Psoas muscle (tissue), 8 donors: Measurements from ENCODE around the gene UGT1A10. TPM values are rescaled to one million over a fixed set of nuclear protein-coding genes. Genes with fewer than 3 reads are reported as not detected.

Source experiments
- ATAC-seq, 4 donors: fragments of 200-7000 bp; cut with Tn5 transposase; one replicate each; pipeline ENCODE4 v1.9.1; 2020; ENCODE audit warnings: moderate library complexity in 3 of 4, mild to moderate bottlenecking in 2 of 4
- DNase-seq, 2 donors: peaks; one replicate each; pipeline ENCODE4 v3.0.0-alpha.2; 2020
- H3K27ac ChIP-seq: fragments of 200-600 bp; one replicate; pipeline ENCODE4 v1.8.0; 2022
- H3K27me3 ChIP-seq, 3 donors: fragments of 200-600 bp in 1 of 3; one replicate each; pipeline versions ENCODE4 v1.6.1 to v1.8.0; 2013 to 2022; ENCODE audit warnings: low read length in 2 of 3, mild to moderate bottlenecking in 2 of 3, moderate library complexity in 1 of 3; ENCODE audit not compliant: insufficient read depth in 3 of 3
- H3K36me3 ChIP-seq, 2 donors: fragments of 200-600 bp in 1 of 2; one replicate each; pipeline versions ENCODE4 v1.6.1 to v1.8.0; 2013 to 2022; ENCODE audit warnings: low read depth in 1 of 2, mild to moderate bottlenecking in 1 of 2, moderate library complexity in 1 of 2; ENCODE audit not compliant: insufficient read depth in 1 of 2
- H3K4me1 ChIP-seq: fragments of 200-600 bp; one replicate; pipeline ENCODE4 v1.8.0; 2022
- H3K4me3 ChIP-seq: fragments of 200-600 bp; one replicate; pipeline ENCODE4 v1.8.0; 2022; ENCODE audit warnings: mild to moderate bottlenecking
- H3K9me3 ChIP-seq: fragments of 200-600 bp; one replicate; pipeline ENCODE4 v1.8.0; 2022
- CTCF ChIP-seq: fragments of 200-600 bp; IDR thresholded peaks from one replicate; pipeline ENCODE4 v1.8.0; 2022; ENCODE audit warnings: antibody characterized with exemption
- WGBS, 3 donors: extraction: QIAGEN DNeasy Blood & Tissue Kit; methylation state at CpG; one replicate each; pipeline versions ENCODE4 v1.1.6 to v1.1.7; 2013; 5-methylcytosine and 5-hydroxymethylcytosine counted together
- intact Hi-C, 2 donors: fragments of 100-400 bp; cut with DNase I; formaldehyde crosslinking; loops; one replicate each; pipeline versions ENCODE4 v1.11.0 to v1.14.2; 2022
- polyA plus RNA-seq, 3 donors: library from polyadenylated mRNA; stranded (reverse); fragments of 200-250 nt; gene quantifications; one replicate each; pipeline ENCODE4 v1.2.3, GENCODE V29; 2013
- total RNA-seq, 4 donors: library from RNA; stranded (reverse); fragmentation: NEBNext Ultra II Directional in 2 of 4; extraction: Animal tissue kit (Norgen Biotek cat#: 25700) in 2 of 4; gene quantifications; one replicate each; pipeline versions ENCODE4 v1.2.1 to v1.2.4, GENCODE V29; 2021 to 2023
- donor health status: healthy with polysubstance abuse.
- donor health status: DM: no; HTN: no; CAD: no; lungs with moderate emphysema.
- donor health status: Bipolar disorder and iron deficiency.
- donor health status: healthy.
- donor health status: DM: yes; HTN: yes; CAD: no.
- donor health status: DM: no; HTN: no; CAD: no.
- donor health status: DM: no; HTN: no; CAD: no.
- donor health status: DM: yes; HTN: yes; CAD: no.

Gene UGT1A10
- total and polyA plus RNA-seq, 7 donors: 0.03 TPM; not detected in 6

GRCh38 chr2:233818639-233819621 is 182.7 kb downstream of the UGT1A10 start:
- peaks cover 0 to 4% (median 0%) of the 10 kb centered on the region in 3 donors for H3K27me3 ChIP-seq
- intact Hi-C loops: no loop called here
- H3K4me3 ChIP-seq: no peak overlapping the region
- DNase-seq: no peak
- no peaks in the 10 kb centered on the region for H3K4me1 ChIP-seq
- no peaks in the 10 kb centered on the region for H3K9me3 ChIP-seq
- H3K27ac ChIP-seq: no peak overlapping the region
- ATAC-seq: no peak
- TF ChIP-seq CTCF: no peak
- no peaks in the 10 kb centered on the region for H3K36me3 ChIP-seq
- 72 to 84% (median 74%) methylated on average over 17 of the region's 17 CpGs for WGBS, 3 donors

DNA sequence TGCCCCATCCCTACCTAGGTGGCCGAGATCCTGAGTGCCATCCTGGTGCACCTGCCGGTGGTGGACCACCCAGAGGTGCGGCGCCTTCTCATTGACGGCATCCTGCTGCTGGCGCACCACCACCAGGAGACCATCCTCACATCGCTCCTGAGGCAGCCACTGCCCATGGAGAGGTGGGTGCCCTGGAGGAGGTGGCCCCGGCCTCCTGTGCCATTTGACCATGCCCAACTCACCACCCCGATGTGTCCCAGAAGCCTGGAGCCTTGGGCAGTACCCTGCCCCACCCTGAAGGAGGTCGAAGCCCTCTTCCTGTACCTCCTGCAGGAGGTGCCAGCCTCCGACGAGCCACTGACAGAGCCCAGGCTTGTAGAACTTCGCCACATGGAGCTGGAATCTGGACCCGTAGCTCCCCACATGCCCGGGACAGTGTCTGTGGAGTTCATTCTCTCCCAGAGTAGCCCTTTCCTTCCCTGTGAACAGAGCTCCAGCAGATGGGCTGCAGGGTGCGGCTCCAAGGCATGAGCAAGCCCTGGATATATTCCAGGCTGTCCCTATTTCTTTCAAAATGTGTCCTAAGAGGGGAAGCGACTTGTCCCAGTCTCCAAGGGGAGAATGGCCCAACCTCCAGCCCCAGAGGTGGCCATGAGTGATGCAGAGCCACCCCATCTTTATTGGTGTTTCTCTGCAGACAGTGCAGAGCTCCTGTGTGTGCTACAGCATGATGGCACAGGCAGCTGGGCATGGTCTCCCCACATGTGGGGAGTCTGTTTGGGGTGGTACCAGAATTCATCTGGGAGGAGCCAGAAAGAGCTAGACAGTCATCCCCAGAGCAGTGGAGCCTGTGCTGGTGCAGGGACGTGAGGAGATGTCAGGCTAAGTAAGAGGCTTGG is 183.9 kb downstream of the UGT1A10 start:
- 64 to 75% (median 73%) methylated on average over 16 to 18 of the region's 18 CpGs for WGBS, 3 donors
- TF ChIP-seq CTCF: no peak
- intact Hi-C loops: no loop called here
- Histone ChIP-seq H3K36me3 (no peaks in the 10 kb centered on the region), H3K27me3 (peaks cover 0 to 4% (median 0%) of the 10 kb centered on the region in 3 donors), H3K4me1 (no peaks in the 10 kb centered on the region), H3K9me3 (no peaks in the 10 kb centered on the region), H3K27ac (no peak overlapping the region), H3K4me3 (no peak overlapping the region)
- no peak for ATAC-seq
- DNase-seq: no peak

DNA sequence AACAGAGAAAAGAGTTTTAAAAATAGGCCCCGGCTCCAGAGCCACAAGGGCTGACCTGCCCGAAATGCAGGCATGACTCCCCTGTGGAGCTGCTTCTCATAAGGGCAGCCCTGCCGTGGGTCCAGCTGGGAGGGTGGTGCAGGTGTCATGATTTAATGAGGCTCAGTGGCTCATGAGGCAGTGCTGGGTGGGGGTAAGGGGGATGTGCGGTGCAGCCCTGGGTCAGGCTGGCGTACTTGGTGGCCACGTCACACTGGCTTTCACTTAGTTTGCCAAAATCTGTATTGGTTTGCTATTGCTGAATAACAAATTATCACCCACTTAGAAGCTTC is 184.5 kb downstream of the UGT1A10 start:
- Histone ChIP-seq H3K36me3 (no peaks in the 10 kb centered on the region), H3K27me3 (peaks cover 0 to 4% (median 0%) of the 10 kb centered on the region in 3 donors), H3K27ac (no peak overlapping the region), H3K9me3 (no peaks in the 10 kb centered on the region), H3K4me3 (no peak overlapping the region), H3K4me1 (no peaks in the 10 kb centered on the region)
- ATAC-seq (no peak), DNase-seq (no peak)
- 64 to 76% (median 69%) methylated on average over 6 of the region's 6 CpGs for WGBS, 3 donors
- TF ChIP-seq CTCF: no peak
- intact Hi-C loops: no loop called here

DNA sequence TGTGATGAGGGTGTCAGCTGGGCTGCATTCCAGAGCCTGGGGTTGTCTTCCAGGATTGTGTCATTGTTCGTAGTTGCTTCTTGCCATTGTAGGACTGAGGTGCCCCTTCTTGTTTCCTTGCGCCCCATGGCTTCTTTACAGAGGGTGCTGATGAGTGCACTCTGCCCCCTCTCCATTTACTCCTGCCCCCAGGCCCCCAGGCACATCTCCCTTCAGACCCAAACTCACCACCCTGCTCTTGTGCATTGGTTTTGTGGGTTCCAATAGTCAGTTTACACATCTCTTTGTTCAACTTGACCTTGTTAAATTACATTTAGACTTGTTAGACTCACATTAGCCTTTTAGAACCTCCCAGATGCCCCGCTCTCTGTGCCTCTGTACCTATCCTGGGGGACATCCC is 184.9 kb downstream of the UGT1A10 start:
- Histone ChIP-seq H3K27ac (no peak overlapping the region), H3K9me3 (no peaks in the 10 kb centered on the region), H3K36me3 (no peaks in the 10 kb centered on the region), H3K4me3 (no peak overlapping the region), H3K4me1 (no peaks in the 10 kb centered on the region), H3K27me3 (peaks cover 0 to 4% (median 0%) of the 10 kb centered on the region in 3 donors)
- DNase-seq (no peak), ATAC-seq (no peak)
- intact Hi-C loops: no loop called here
- WGBS, 3 donors: 80 to 90% (median 84%) methylated on average over 3 of the region's 3 CpGs
- TF ChIP-seq CTCF: no peak
